Measurements from ENCODE around the gene EIF4A3.
"Not testable (repeated sequence)": the region's sequence is repeated elsewhere in the genome, so short reads cannot be mapped to it uniquely, and the experiment has no call there.

Gene EIF4A3

DNA sequence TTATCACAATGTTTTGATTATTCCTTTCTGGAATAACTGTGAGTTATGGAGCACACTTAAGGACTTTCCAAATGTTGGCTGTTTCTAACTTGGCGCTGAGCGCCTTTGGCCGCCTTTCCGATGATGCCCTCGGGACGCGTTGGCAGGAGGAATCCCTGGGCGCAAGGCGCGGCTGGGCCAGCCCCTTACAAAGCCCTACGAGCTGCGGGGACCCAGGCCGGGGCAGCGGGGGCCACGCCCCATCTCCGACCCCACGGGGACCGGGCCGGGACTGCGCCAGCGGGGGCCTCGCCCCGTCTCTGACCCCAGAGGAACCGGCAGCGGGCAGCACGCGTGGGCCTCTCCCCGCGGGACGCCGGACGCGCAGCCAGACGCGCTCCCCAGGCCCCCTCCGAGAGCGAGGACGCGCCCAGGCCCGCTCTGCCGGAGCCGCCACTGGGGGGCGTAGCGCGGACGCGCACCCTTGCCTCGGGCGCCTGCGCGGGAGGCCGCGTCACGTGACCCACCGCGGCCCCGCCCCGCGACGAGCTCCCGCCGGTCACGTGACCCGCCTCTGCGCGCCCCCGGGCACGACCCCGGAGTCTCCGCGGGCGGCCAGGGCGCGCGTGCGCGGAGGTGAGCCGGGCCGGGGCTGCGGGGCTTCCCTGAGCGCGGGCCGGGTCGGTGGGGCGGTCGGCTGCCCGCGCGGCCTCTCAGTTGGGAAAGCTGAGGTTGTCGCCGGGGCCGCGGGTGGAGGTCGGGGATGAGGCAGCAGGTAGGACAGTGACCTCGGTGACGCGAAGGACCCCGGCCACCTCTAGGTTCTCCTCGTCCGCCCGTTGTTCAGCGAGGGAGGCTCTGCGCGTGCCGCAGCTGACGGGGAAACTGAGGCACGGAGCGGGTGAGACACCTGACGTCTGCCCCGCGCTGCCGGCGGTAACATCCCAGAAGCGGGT, 45.6 kb downstream of the EIF4A3 start, which contains the start of gene GAA:
Gene GAA, plus strand, starts transcription at position 571 of the 935 bp plus-strand sequence. CDS start 3,006 bp downstream, outside the sequence.
- peak; percentile 63 for DNase-seq (ENCODE audit: low read depth, low spot score)

DNA sequence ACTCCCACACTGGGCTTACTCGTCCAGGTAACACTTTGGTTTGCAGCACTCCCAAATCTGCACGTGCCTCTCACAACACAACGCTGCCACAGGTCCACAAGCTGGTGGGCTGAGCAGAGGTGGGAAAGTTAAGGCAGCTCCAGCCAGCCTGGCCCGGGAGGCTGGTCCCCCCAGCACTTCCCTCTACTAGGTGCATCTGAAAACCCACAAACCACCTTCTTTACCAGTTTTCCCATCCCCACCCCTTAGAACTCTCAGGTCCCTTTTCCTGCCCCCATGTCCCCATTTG, 46.9 kb downstream of the EIF4A3 start:
- DNase-seq (ENCODE audit: low read depth, low spot score): no peak

DNA sequence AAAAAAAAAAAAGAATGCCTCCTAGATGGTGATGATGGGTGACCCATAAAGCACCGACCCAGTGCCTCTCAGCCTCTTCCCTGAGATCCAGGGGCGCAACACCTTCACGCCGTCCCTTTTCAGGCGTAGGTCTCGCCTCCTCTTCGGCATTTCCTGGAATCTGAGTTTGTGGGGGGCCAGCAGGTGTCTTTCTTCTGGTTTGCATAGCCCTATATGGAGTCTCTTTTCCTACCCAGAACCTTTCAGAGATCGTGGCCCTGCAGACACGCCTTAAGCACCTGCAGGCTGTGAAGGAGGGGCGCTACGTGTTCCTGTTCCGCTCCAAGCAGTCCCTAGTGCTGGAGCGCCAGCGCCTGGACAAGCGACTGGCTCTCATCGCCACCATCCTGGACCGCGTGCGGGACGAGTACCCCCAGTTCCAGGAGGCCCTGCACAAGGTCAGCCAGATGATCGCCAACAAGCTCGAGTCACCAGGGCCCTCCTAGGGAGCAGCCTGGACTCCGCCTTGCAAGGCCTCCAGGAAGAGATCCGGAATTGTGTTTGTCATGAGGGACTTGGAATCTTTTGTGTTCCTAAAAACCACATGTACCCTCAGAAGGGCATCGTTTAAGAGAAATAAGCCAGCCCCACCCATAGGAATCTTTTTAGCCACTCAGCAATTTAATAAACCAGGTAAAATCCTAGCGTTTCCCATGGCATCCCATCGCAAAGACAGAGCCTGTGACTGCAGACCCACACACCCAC, 47.5 kb downstream of the EIF4A3 start:
- DNase-seq (ENCODE audit: low read depth, low spot score): no peak

DNA sequence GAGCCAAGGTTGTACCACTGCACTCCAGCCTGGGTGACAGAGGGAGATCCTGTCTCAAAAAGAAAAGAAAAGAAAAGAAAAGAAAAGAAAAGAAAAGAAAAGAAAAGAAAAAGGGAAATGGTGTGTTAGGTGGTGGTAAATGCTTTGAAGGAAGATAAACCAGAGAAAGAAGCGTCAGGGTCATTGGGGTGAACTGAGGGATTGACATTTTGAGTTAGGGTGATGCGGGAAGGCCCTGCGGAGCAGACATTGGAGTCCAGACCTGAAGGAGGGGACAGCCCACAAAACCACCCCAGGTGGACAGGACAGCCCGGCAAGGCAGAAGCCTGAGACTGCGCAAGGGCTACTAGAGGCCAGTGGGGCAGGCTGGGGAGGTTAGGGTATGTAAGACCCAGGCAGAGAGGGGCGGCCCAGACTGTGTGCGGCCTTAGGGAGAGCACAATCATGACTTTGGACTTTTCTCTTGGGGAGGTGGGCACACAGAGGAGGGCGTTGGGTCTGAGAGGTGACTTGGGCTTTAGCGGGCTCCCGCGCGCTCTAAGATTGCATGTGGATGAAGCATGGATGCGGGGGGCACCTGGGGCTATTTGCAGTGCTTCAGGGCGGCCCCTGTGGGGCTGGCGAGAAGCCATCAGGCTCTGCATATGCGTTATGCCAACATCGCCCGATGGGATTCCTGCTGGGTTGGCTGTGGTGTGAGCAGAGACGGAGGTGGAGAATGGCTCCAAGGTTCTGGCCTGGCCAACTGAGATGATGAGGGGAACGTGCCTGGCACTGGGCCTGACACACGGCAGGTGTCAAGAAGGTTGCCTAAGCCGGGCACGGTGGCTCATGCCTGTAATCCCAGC, 48.9 kb downstream of the EIF4A3 start:
- no peak for DNase-seq (ENCODE audit: low read depth, low spot score)

DNA sequence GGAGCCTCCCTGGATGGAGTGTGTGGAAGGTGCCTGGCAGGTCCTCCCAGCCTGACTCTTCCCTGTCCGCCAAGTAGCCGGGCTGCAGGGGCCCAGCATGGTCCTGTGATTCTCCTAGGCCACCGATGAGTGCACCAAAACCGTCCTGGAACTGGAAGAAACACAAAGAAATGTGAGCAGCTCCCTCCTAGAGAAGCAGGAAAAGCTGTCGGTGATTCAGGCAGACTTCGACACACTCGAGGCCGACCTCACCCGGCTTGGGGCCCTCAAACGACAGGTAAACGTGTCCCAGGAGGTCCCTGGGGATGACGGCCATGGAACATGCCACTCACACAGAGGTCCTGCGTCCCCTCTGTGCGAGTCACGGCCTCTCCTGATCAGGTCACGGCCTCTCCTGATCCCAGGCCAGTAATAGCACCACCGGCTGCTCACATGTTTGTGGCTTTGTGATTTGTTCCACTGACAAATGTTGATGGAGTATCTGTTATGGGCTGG, 49.8 kb downstream of the EIF4A3 start:
- DNase-seq (ENCODE audit: low read depth, low spot score): no peak

DNA sequence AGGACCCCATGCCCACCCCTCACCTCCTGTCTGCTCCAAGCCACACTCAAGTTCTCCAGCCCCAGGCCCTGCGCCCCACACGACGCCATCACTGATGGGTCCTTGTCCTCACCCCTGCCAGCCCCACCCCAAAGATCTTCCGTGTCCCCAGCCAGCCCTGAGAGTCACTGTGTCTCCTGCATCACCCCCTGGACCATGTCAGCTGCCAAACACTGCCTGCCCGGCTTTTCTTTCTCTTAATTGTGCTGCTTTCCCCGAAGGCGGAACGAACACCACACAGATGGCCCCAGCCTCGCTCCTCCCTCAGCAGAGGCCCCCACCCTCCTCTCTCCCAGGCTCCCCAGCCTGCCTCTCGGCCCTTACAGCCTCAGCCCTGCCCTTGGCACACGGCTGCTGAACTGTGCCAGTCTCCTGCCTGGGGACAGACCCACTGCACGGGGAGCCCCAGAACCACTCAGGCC, 50.3 kb downstream of the EIF4A3 start:
- no peak for DNase-seq (ENCODE audit: low read depth, low spot score)

DNA sequence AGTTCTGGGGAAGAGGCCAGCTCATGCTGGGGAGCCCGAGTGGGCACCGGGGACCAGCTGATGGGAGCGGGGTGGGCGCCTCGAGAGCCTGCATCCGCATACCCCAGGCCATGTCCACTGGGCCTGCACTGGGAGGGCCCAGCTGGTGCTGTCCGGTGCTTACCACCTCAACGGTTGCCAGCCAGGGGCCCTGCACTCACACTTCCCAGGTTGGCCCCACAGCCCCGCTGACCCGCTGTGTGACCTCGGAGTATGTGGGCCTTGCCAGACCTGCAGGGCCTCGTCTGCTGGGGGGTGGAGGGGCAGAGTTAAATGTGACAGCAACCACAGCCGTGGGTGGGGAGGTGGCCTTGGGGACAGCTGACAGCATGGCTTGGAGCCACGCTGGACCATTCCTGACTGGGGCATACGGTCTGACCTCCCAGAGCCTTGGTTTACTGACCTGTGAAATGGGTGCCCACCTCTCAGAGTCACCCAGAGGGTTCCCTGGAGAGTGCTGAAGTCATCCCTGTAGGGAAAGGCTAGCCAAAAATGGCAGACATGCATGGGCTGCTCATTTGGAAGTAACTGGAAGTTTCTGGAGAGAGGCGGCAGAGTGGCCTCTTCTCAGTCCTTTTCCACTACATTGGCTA, 51.0 kb downstream of the EIF4A3 start:
- DNase-seq (ENCODE audit: low read depth, low spot score): no peak

DNA sequence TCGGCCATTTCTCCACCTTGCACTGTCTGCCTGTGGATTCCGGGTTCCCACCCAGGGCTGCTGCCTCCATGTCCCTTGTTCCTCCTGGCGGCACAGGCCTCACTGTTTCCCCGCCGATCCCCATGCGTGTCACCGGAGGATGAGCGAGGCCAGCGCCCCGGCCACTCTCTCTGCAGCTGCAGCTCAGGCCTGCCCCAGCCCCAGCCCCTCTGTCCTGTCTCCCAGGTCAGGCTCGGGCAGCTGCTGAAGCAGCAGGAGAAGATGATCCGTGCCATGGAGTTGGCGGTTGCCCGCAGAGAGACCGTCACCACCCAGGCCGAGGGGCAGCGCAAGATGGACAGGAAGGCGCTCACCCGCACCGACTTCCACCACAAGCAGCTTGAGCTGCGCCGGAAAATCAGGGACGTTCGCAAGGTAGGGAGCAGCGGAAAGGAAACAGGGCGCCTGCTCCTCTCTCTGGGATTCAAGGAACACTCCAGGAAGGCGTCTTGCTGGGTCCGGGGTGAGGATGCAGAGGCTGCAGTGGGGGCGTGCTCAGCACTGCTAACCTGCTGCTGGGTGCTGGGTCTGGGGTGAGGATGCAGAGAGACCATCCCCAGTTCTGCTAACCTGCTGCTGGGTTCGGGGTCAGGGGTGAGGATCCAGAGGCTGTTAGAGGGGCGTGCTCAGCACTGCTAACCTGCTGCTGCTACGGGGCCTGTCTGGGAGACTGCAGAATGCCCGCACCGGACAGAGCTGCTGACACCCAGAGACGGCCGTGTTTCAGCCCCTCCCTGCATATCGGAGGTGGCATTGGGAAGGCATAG, 51.7 kb downstream of the EIF4A3 start:
- no peak for DNase-seq (ENCODE audit: low read depth, low spot score)

DNA sequence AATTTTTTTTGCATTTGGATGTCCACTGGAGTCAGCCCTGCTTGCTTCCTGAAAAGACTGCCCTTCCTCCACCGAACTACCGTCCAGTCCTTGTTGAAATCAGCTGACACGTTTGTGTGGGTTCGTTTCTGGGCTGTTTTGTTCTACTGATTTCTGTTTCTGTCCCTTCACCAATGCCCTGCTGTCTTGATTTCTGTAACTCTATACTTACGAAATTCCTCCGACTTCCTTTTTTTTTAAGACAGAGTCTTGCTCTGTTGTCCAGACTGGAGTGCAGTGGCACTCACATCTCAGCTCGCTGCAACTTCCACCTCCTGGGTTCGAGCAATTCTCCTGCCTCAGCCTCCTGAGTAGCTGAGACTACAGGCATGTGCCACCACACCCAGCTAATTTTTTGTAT, 54.0 kb downstream of the EIF4A3 start:
- no peak for DNase-seq (ENCODE audit: low read depth, low spot score)

DNA sequence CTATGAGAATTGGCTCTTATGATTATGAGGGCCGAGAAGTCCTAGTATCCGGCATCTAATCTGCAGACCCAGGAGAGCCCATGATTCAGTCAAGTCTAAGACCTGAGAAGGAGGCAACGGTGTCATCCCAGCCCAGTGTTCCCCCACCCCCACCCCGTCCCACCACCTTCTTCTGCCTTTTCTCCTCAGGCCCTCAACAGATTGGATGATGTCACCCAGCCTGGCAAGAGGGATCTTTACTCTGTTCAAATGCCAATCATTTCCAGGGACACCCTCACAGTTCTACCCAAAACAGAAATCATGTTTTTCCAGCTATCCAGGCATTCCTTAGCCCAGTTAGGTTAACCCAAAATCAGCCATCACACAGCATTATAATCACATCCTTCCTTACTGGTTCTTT, 55.6 kb downstream of the EIF4A3 start:
- no peak for DNase-seq (ENCODE audit: low read depth, low spot score)

DNA sequence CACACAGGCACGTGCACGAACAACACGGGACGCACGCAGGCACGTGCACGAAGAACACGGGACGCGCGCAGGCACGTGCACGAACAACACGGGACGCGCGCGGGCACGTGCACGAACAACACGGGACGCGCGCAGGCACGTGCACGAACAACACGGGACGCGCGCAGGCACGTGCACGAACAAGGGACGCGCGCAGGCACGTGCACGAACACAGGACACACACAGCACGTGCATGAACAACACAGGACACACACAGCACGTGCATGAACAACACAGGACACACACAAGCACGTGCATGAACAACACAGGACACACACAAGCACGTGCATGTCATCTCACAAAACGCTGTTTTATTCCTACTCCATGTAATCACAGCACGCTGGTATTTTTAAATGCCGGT, 56.8 kb downstream of the EIF4A3 start:
- not testable (repeated sequence) for DNase-seq (ENCODE audit: low read depth, low spot score)

DNA sequence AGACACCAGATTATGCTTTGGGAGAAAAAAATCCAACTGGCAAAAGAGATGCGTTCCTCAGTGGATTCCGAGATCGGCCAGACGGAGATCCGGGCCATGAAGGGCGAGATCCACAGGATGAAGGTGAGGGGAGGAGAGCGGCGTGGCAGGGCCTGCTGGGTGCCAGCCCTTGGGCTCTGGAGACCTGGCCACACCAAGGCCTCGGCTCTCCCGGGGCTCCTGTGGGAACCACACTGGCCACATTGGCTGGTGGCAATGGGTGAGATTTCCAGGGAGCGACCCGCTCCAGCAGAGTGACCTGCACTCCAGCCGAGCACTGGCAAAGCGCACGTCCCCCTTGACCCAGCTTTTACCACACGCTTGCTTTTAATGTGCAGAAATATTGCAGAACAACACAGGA, 57.2 kb downstream of the EIF4A3 start:
- DNase-seq (ENCODE audit: low read depth, low spot score): no peak

DNA sequence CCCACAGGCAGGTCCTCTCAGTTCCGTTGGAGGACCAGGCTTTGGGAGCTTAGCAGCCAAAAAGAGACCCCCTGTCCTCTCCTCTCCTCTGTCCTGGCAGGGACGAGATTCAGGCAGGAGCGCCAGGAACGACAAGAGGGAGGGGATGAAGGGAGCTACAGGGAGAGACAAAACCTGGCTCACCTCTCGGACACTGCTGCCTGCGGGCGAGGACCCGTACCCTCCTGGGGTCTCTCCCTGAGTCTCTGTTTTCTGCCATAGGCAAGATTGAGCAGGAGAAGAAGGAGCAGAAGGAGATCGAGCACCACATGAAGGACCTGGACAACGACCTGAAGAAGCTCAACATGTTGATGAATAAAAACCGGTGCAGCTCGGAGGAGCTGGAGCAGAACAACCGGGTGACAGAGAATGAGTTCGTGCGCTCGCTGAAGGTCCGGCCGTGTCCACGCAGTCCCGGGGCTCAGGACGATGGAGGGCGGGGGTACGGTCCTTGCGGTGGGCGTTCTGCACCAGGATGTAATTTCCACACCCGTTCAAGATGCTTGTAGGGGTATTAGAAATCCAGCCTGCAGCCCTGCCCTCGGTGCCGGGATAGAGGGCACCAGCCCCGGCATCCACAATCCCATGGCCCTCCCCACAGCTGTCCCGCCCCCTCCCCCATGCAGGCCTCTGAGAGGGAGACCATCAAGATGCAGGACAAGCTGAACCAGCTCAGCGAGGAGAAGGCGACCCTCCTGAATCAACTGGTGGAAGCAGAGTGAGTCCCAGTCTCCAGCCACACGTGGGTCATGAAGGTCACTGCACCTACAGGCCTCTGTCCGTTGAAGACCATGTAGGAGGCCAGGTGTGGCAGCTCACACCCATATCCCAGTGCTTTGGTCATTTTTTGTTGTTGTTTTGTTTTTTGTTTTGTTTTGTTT, 59.3 kb downstream of the EIF4A3 start:
- no peak for DNase-seq (ENCODE audit: low read depth, low spot score)

DNA sequence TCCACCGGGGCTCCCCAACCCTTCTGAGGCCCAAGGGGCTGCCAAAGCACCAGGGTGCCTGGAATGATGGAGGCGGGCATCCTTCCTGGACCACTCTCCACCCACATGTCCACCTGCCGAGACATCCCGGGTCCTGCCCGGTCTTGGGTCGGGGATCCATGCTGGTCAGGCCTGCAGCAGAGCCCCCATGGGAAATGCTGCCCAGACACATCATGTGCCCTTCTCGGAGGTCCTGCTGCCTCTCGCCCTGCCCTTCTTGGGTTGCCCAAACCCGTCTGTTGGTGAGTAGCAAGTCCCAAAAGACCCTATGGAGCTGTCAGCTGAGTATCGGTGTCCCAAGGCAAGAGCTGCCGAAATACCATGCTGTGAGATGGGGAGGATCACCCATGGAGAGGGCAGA, 60.3 kb downstream of the EIF4A3 start:
- DNase-seq (ENCODE audit: low read depth, low spot score): no peak

DNA sequence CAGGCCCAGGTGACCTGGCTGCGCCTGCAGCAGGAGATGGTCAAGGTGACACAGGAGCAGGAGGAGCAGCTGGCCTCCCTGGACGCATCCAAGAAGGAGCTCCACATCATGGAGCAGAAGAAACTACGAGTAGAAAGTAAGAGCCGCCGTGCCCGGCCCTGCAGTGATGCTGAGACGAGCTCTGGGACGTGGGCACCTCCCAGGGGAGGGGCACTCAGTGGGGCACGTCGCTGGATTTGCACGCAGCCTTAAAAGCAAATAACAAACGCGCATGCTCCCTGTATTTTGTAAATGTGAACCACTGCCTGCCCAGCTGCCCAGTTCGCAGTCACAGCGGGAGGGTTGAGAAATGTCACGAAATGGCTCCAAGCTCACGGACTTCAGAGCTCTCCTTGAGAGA, 60.8 kb downstream of the EIF4A3 start:
- DNase-seq (ENCODE audit: low read depth, low spot score): no peak

DNA sequence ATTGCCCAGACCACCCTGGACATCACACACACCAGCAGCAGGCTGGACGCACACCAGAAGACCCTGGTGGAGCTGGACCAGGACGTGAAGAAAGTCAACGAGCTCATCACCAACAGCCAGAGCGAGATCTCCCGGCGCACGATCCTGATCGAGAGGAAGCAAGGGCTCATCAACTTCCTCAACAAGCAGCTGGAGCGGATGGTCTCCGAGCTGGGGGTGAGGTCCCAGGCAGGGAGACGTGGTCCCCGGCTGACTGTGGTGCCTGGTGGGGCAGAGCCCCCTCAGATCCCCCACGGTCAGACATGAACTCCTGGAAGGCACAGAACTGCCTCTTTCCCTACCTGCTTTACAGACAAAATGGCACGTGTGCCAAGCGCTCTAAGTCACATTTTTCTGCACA, 62.2 kb downstream of the EIF4A3 start:
- DNase-seq (ENCODE audit: low read depth, low spot score): no peak

Data from activated naive CD8-positive, alpha-beta T cell treated with anti-CD3 and anti-CD28 coated beads, Interleukin-2, amount 50 U/mL, for 16 hours (primary cell).